ENCODE data around the gene CCNF.
"Not testable (repeated sequence)": the region's sequence is repeated elsewhere in the genome, so short reads cannot be mapped to it uniquely, and the experiment has no call there.

CCNF gene

GRCh38 chr16:2429034-2429770, at the start of gene CCNF:
Gene CCNF (plus strand): TSS chr16:2429447. CDS start chr16:2429482, 35 bp downstream.
- DNase-seq, result peak; percentile 84

- DNase-seq, result no peak
These were observed 45.7 kb upstream of the CCNF start for GRCh38 chr16:2383501-2383900.

- no peak for DNase-seq
These were observed 44.8 kb upstream of the CCNF start for GRCh38 chr16:2384426-2384825.

GRCh38 chr16:2385190-2385836, 43.9 kb upstream of the CCNF start:
- no peak for DNase-seq

GRCh38 chr16:2385982-2386381, 43.3 kb upstream of the CCNF start:
- not testable (repeated sequence) for DNase-seq

- no peak for DNase-seq
These were observed 42.3 kb upstream of the CCNF start for GRCh38 chr16:2386990-2387389.

GRCh38 chr16:2388139-2388874, 40.9 kb upstream of the CCNF start:
- no peak for DNase-seq

GRCh38 chr16:2388875-2389433, 40.3 kb upstream of the CCNF start:
- DNase-seq, result peak; percentile 27

- DNase-seq, result no peak
These were observed 37.2 kb upstream of the CCNF start for GRCh38 chr16:2392025-2392424.

- no peak for DNase-seq
These were observed 30.7 kb upstream of the CCNF start for GRCh38 chr16:2398520-2398919.

GRCh38 chr16:2404099-2404498, 25.1 kb upstream of the CCNF start:
- no peak for DNase-seq

- DNase-seq, result no peak
These were observed 14.2 kb upstream of the CCNF start for GRCh38 chr16:2415085-2415484.

- no peak for DNase-seq
These were observed 9.2 kb upstream of the CCNF start for GRCh38 chr16:2420035-2420434.

GRCh38 chr16:2422123-2422867, 7.0 kb upstream of the CCNF start:
- no peak for DNase-seq

- DNase-seq, result no peak
These were observed 4.9 kb upstream of the CCNF start for GRCh38 chr16:2424061-2425007.

- no peak for DNase-seq
These were observed 4.2 kb upstream of the CCNF start for GRCh38 chr16:2425008-2425518.

GRCh38 chr16:2425825-2426430, 3.3 kb upstream of the CCNF start:
- no peak for DNase-seq

GRCh38 chr16:2426941-2427361, 2.3 kb upstream of the CCNF start:
- no peak for DNase-seq

GRCh38 chr16:2427526-2427925, 1.7 kb upstream of the CCNF start:
- no peak for DNase-seq

GRCh38 chr16:2428051-2428783, 1.0 kb upstream of the CCNF start:
- DNase-seq, result no peak

GRCh38 chr16:2428784-2429033, 538 bp upstream of the CCNF start:
- DNase-seq, result no peak

Measured in NCI-H748 treated with DMSO at 0.1 percent for 48 hours (cell line).